ENCODE data around the gene KIF16B.

- TF ChIP-seq, protein P1, sequence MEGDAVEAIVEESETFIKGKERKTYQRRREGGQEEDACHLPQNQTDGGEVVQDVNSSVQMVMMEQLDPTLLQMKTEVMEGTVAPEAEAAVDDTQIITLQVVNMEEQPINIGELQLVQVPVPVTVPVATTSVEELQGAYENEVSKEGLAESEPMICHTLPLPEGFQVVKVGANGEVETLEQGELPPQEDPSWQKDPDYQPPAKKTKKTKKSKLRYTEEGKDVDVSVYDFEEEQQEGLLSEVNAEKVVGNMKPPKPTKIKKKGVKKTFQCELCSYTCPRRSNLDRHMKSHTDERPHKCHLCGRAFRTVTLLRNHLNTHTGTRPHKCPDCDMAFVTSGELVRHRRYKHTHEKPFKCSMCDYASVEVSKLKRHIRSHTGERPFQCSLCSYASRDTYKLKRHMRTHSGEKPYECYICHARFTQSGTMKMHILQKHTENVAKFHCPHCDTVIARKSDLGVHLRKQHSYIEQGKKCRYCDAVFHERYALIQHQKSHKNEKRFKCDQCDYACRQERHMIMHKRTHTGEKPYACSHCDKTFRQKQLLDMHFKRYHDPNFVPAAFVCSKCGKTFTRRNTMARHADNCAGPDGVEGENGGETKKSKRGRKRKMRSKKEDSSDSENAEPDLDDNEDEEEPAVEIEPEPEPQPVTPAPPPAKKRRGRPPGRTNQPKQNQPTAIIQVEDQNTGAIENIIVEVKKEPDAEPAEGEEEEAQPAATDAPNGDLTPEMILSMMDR (IDR thresholded peaks at IDR 0.05; ENCODE audit: borderline replicate concordance, extremely low read depth, low read length, poor library complexity, severe bottlenecking) = no peak
- no peak for TF ChIP-seq EZH2 (IDR thresholded peaks at IDR 0.05; ENCODE audit: borderline replicate concordance, low read depth, low read length, severe bottlenecking)
Observed at GRCh38 chr20:16366529-16366928, 206.7 kb downstream of the KIF16B start.

Measured in DND-41 (cell line).